Neural progenitor cell (in vitro differentiated cells): Measurements from ENCODE around the gene PIGL.

Experiments used
- EZH2 ChIP-seq: fragments of 200-600 bp; sonication (generic); IDR thresholded peaks from 2 replicates; pipeline ENCODE4 v1.6.1; 2017; ENCODE audit warnings: antibody characterized with exemption, mild to moderate bottlenecking, moderate library complexity
- TF ChIP-seq, protein P1 (sequence below): fragments of 200-600 bp; sonication (generic); IDR thresholded peaks from 2 replicates; pipeline ENCODE4 v1.5.1; 2017; ENCODE audit warnings: antibody characterized with exemption, mild to moderate bottlenecking

DNA sequence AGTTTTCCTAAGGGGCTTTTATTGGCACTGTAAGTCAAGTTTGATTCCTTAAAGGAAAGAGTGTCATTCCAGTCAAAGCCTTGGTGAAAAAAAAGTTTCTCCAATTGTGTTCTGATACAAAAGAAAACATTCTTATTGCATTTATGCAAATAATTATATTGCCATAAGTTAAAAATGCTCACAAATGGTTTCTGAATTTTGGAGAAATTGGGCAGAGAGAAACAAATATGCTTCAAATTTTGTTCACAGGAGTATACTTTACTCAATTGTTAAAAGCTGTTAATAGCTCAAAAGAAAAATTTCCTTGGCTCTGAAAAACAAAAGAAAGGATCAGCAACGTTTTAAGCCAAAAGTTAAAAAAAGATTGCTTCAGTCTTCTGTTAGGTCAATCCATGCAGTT, 60.2 kb downstream of the PIGL start:
- TF ChIP-seq, protein P1, sequence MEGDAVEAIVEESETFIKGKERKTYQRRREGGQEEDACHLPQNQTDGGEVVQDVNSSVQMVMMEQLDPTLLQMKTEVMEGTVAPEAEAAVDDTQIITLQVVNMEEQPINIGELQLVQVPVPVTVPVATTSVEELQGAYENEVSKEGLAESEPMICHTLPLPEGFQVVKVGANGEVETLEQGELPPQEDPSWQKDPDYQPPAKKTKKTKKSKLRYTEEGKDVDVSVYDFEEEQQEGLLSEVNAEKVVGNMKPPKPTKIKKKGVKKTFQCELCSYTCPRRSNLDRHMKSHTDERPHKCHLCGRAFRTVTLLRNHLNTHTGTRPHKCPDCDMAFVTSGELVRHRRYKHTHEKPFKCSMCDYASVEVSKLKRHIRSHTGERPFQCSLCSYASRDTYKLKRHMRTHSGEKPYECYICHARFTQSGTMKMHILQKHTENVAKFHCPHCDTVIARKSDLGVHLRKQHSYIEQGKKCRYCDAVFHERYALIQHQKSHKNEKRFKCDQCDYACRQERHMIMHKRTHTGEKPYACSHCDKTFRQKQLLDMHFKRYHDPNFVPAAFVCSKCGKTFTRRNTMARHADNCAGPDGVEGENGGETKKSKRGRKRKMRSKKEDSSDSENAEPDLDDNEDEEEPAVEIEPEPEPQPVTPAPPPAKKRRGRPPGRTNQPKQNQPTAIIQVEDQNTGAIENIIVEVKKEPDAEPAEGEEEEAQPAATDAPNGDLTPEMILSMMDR: no peak
- no peak for TF ChIP-seq EZH2
